Mesendoderm (in vitro differentiated cells): ENCODE data around the gene SORD.

Experiments used
- DNase-seq: peaks from one replicate; pipeline ENCODE4 v3.0.0; 2013
- H2AK5ac ChIP-seq: 2 replicates; pipeline ENCODE4 v1.6.1; 2013; ENCODE audit warnings: low read length, inconsistent platforms
- H2BK120ac ChIP-seq: 2 replicates; pipeline ENCODE4 v1.6.1; 2013; ENCODE audit warnings: low read depth, mild to moderate bottlenecking, low read length, moderate library complexity, mixed read lengths
- H2BK15ac ChIP-seq: replicated peaks from 2 replicates; pipeline ENCODE4 v1.6.1; 2013; ENCODE audit warnings: low read depth, mild to moderate bottlenecking, moderate library complexity
- H2BK5ac ChIP-seq: 2 replicates; pipeline ENCODE4 v1.6.1; 2013; ENCODE audit warnings: low read length, inconsistent platforms
- H3K18ac ChIP-seq: 2 replicates; pipeline ENCODE4 v1.6.1; 2013; ENCODE audit warnings: mild to moderate bottlenecking, low read length, mixed read lengths
- H3K23ac ChIP-seq: one replicate; pipeline ENCODE4 v1.6.1; 2013; ENCODE audit warnings: low read length
- H3K27ac ChIP-seq: 2 replicates; pipeline ENCODE4 v1.5.1; 2013; ENCODE audit warnings: low read depth, mild to moderate bottlenecking, inconsistent platforms, low read length, moderate library complexity
- H3K27me3 ChIP-seq: 2 replicates; pipeline ENCODE4 v1.6.1; 2013; ENCODE audit warnings: low read length, control low read depth, mild to moderate bottlenecking, inconsistent platforms; ENCODE audit not compliant: insufficient read depth, poor library complexity
- H3K36me3 ChIP-seq: 2 replicates; pipeline ENCODE4 v1.6.1; 2013; ENCODE audit warnings: low read length, inconsistent platforms; ENCODE audit not compliant: control insufficient read depth, insufficient read depth
- H3K4ac ChIP-seq: one replicate; pipeline ENCODE4 v1.6.1; 2013; ENCODE audit warnings: low read depth, mild to moderate bottlenecking, low read length, moderate library complexity
- H3K4me1 ChIP-seq: 2 replicates; pipeline ENCODE4 v1.6.1; 2013; ENCODE audit warnings: low read depth, low read length, inconsistent platforms; ENCODE audit not compliant: control insufficient read depth
- H3K4me2 ChIP-seq: 2 replicates; pipeline ENCODE4 v1.6.1; 2013; ENCODE audit warnings: low read length
- H3K4me3 ChIP-seq: 2 replicates; pipeline ENCODE4 v1.5.1; 2013; ENCODE audit warnings: mild to moderate bottlenecking, low read length
- H3K56ac ChIP-seq: one replicate; pipeline ENCODE4 v1.6.1; 2013; ENCODE audit warnings: low read length
- H3K79me1 ChIP-seq: 2 replicates; pipeline ENCODE4 v1.6.1; 2013; ENCODE audit warnings: low read length, inconsistent platforms
- H3K79me2 ChIP-seq: 2 replicates; pipeline ENCODE4 v1.6.1; 2013; ENCODE audit warnings: mild to moderate bottlenecking, low read length; ENCODE audit not compliant: control insufficient read depth, insufficient read depth
- H3K9ac ChIP-seq: 2 replicates; pipeline ENCODE4 v1.6.1; 2013; ENCODE audit warnings: low read length, inconsistent platforms
- H4K5ac ChIP-seq: one replicate; pipeline ENCODE4 v1.6.1; 2013; ENCODE audit warnings: low read length
- H4K8ac ChIP-seq: one replicate; pipeline ENCODE4 v1.6.1; 2013; ENCODE audit warnings: low read depth, mild to moderate bottlenecking, control low read depth, low read length, moderate library complexity
- WGBS: extraction: QIAGEN DNeasy Blood & Tissue Kit; methylation state at CpG from one replicate; pipeline ENCODE4 v1.1.7; 2013; ENCODE audit warnings: low lambda C conversion rate, missing lambda C conversion rate; ENCODE audit not compliant: insufficient coverage; ENCODE audit errors: extremely low coverage; 5-methylcytosine and 5-hydroxymethylcytosine counted together

SORD gene

DNA sequence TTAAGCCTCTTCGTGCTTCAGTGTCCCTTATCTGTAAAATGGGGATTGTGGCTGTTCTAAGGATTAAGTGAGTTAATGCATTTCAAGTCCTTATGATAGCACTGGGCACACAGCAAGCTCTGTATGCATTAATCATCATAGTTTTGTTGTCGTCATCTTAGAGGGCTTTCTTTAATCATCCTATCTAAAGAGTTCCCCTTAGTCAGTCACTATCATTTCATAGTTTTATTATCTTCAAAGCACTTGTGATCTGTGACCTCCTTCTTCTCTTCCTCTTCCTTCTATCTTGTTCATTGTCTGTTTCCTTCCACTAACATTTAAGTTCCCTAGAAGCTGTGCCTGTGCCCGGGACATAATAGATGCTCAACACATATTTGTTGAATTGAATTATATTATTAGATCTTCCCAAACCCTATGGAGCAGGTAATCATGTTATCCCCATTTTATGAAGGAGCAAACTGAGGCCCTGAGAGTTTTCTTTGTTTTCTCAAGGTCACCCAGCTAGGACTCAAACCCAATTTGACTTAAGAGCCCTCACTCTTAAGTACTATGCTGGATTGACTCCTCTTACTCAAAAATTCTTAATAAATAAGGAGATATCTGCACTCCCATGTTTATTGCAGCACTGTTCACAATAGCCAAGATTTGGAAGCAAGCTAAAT is 66.8 kb downstream of the SORD start:
- WGBS: no CpG with 5 or more reads among the region's 3 CpGs
- H2BK5ac ChIP-seq: no peak overlapping the region
- no peak overlapping the region for H3K4me2 ChIP-seq
- no peak overlapping the region for H4K8ac ChIP-seq
- H2BK120ac ChIP-seq: no peak overlapping the region
- no peak overlapping the region for H3K4ac ChIP-seq
- H3K27ac ChIP-seq: no peak overlapping the region
- H3K4me1 ChIP-seq: no peaks in the 10 kb centered on the region
- no peak overlapping the region for H4K5ac ChIP-seq
- no peak overlapping the region for H3K56ac ChIP-seq
- H3K4me3 ChIP-seq: no peak overlapping the region
- no peaks in the 10 kb centered on the region for H3K27me3 ChIP-seq
- no peak for DNase-seq
- no peak overlapping the region for H3K23ac ChIP-seq
- H3K79me1 ChIP-seq: no peaks in the 10 kb centered on the region
- no peak overlapping the region for H3K18ac ChIP-seq
- no peak overlapping the region for H2AK5ac ChIP-seq
- H2BK15ac ChIP-seq: no peak overlapping the region
- no peaks in the 10 kb centered on the region for H3K79me2 ChIP-seq
- H3K9ac ChIP-seq: no peak overlapping the region
- H3K36me3 ChIP-seq: no peaks in the 10 kb centered on the region

DNA sequence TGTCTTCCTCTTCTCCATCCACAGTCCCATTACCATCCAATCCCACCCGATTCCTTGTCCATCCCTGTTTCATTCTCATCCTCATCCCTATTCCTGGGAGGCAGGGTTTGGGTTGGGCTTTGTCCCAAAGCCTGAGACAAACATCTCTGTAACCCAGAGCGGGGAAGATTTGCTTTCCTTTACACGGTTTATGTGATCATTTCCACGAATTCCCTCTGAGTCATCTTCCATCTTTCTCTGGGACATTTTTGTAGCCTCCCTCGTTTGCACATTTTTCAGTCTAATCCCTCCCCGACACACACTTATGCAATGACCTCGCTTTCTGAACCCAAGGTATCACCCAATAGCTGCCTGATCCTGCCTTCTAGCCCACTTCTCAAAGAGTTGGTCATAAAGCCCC is 68.2 kb downstream of the SORD start:
- Histone ChIP-seq H3K27ac (no peak overlapping the region), H3K27me3 (no peaks in the 10 kb centered on the region)

DNA sequence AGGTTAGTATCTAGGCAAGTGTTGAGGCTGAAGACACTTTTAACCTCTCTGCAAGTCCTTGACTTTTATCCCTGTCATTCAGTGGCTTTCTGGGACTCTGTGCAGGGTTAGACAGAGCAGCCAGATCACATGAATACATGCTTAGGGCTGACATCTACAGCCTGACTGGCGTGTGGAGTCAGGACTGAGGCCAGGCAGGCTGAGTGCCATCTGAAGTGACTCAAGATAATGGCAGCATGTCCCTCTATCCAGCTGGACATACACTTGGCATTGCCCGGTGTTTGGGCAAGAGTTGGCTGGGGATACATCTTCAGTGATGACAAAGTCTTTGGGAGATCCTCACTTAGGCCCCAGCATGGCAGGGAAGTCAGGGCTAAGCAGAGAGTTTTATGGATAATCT is 68.6 kb downstream of the SORD start:
- Histone ChIP-seq H3K4me2 (no peak overlapping the region), H2BK120ac (no peak overlapping the region), H3K79me1 (no peaks in the 10 kb centered on the region), H2BK5ac (no peak overlapping the region), H3K56ac (no peak overlapping the region), H3K27me3 (no peaks in the 10 kb centered on the region), H4K8ac (no peak overlapping the region), H3K18ac (no peak overlapping the region), H3K9ac (no peak overlapping the region), H3K23ac (no peak overlapping the region), H3K79me2 (no peaks in the 10 kb centered on the region), H3K27ac (no peak overlapping the region), H3K4me3 (no peak overlapping the region), H4K5ac (no peak overlapping the region), H3K4ac (no peak overlapping the region), H3K4me1 (no peaks in the 10 kb centered on the region), H2AK5ac (no peak overlapping the region), H2BK15ac (no peak overlapping the region), H3K36me3 (no peaks in the 10 kb centered on the region)
- no peak for DNase-seq
- no CpG with 5 or more reads among the region's 2 CpGs for WGBS

More for the DNA sequence above, 68.2 kb downstream of the SORD start:
- no peak overlapping the region for H3K56ac ChIP-seq
- no peaks in the 10 kb centered on the region for H3K36me3 ChIP-seq
- DNase-seq: no peak
- H4K8ac ChIP-seq: no peak overlapping the region
- H3K18ac ChIP-seq: no peak overlapping the region
- H3K4ac ChIP-seq: no peak overlapping the region
- no peaks in the 10 kb centered on the region for H3K79me1 ChIP-seq
- H2BK5ac ChIP-seq: no peak overlapping the region
- no peak overlapping the region for H3K4me2 ChIP-seq
- no peak overlapping the region for H3K23ac ChIP-seq
- no peak overlapping the region for H2BK15ac ChIP-seq
- H3K9ac ChIP-seq: no peak overlapping the region
- H4K5ac ChIP-seq: no peak overlapping the region
- no peak overlapping the region for H2AK5ac ChIP-seq
- H3K4me3 ChIP-seq: no peak overlapping the region
- no peaks in the 10 kb centered on the region for H3K79me2 ChIP-seq
- no peak overlapping the region for H2BK120ac ChIP-seq
- WGBS: no CpG with 5 or more reads among the region's 7 CpGs
- H3K4me1 ChIP-seq: no peaks in the 10 kb centered on the region

DNA sequence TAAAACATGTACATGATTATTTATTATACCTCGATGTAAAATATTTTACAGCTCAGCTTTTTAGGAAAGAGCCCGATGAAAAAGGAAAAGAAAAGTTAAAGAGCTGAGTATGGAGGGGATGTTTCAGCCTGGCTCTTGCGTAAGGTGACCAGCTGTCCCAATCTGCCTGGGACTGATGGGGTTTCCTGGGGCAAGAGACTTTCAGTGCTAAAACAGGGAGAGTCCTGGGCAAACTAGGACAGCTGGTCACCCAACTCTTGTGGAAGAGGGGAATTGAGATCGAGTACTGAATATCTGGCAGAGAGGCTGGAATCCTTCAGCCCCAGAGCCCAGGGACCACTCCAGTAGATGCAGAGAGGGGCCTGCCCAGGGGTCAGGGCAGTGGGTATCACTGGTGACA is 70.0 kb downstream of the SORD start:
- no peak for DNase-seq
- H3K4ac ChIP-seq: no peak overlapping the region
- H3K9ac ChIP-seq: no peak overlapping the region
- H2BK15ac ChIP-seq: no peak overlapping the region
- H3K4me1 ChIP-seq: no peaks in the 10 kb centered on the region
- H4K8ac ChIP-seq: no peak overlapping the region
- no CpG with 5 or more reads among the region's 4 CpGs for WGBS
- H2BK120ac ChIP-seq: no peak overlapping the region
- H3K4me3 ChIP-seq: no peak overlapping the region
- no peaks in the 10 kb centered on the region for H3K36me3 ChIP-seq
- no peaks in the 10 kb centered on the region for H3K79me1 ChIP-seq
- H2BK5ac ChIP-seq: no peak overlapping the region
- H3K23ac ChIP-seq: no peak overlapping the region
- H2AK5ac ChIP-seq: no peak overlapping the region
- H4K5ac ChIP-seq: no peak overlapping the region
- no peak overlapping the region for H3K4me2 ChIP-seq
- H3K27ac ChIP-seq: no peak overlapping the region
- no peaks in the 10 kb centered on the region for H3K27me3 ChIP-seq
- no peak overlapping the region for H3K56ac ChIP-seq
- H3K18ac ChIP-seq: no peak overlapping the region
- no peaks in the 10 kb centered on the region for H3K79me2 ChIP-seq

DNA sequence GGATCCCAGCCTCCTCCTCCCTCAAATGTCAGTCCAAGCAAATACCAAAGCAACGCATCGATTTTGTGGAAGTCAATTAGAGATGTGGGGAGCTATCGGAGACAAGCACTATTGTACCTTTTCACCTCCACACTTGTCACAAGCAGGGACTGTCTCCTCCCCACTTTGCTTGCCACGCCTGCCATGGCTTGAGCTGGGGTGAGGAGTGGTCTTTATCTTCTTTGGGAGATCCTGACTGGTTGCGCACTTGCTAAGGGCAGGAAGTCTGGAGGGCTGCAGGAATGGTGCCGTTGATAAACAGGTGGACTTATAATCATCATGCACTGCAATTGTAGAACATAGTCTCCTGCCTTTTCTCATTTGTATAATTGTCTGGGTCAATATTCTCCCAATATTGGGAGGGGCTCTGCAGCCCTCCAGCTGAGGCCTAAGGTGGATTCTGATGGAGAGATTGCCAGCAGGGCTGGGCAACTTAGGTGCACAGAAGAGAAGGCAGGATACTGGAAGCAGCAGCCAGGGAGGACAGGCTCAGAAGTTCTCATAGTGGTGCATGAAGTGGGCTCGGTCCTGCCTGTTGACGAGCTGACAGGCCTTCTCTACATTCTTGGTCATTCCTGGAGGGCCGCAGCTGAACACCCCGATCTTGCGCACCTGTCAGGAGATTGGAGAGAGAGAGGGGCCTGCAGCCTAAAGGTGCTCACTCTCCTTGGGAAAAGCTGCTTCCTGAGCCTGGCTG is 70.8 kb downstream of the SORD start:
- H3K36me3 ChIP-seq: no peaks in the 10 kb centered on the region
- no peak overlapping the region for H3K9ac ChIP-seq
- H3K4me2 ChIP-seq: no peak overlapping the region
- H3K27me3 ChIP-seq: no peaks in the 10 kb centered on the region
- no peak overlapping the region for H3K4me3 ChIP-seq
- no peaks in the 10 kb centered on the region for H3K79me2 ChIP-seq
- no peak overlapping the region for H2BK5ac ChIP-seq
- no peak overlapping the region for H3K56ac ChIP-seq
- H3K18ac ChIP-seq: no peak overlapping the region
- H2BK15ac ChIP-seq: no peak overlapping the region
- H3K79me1 ChIP-seq: no peaks in the 10 kb centered on the region
- no peak overlapping the region for H3K27ac ChIP-seq
- no peak for DNase-seq
- H2BK120ac ChIP-seq: no peak overlapping the region
- H3K4me1 ChIP-seq: no peaks in the 10 kb centered on the region
- H4K5ac ChIP-seq: no peak overlapping the region
- H3K4ac ChIP-seq: no peak overlapping the region
- H3K23ac ChIP-seq: no peak overlapping the region
- H4K8ac ChIP-seq: no peak overlapping the region
- WGBS: no CpG with 5 or more reads among the region's 11 CpGs
- H2AK5ac ChIP-seq: no peak overlapping the region

DNA sequence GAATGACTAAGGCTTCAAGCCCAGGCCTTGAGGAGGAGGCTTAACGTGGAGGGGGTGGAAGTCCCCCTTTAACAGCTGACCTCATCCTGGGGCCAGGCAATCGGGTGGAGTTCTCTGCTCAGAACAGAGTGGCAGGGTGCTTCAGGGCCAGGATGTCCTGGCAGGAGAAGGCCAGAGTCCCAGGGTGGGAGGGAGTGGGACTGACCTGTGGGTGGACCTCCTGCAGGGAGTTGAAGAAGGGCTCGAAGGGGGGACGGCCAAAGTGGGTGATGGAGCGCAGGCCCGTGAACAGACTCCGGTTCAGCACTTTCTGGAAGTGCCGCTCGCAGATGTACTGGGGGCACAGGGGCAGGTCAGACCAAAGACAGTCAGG is 71.3 kb downstream of the SORD start:
- Histone ChIP-seq H3K27me3 (no peaks in the 10 kb centered on the region), H2BK15ac (no peak overlapping the region), H3K79me2 (no peaks in the 10 kb centered on the region)

More for the DNA sequence above, 71.3 kb downstream of the SORD start:
- H2BK120ac ChIP-seq: no peak overlapping the region
- no CpG with 5 or more reads among the region's 9 CpGs for WGBS
- H3K56ac ChIP-seq: no peak overlapping the region
- H3K36me3 ChIP-seq: no peaks in the 10 kb centered on the region
- no peak overlapping the region for H3K4ac ChIP-seq
- H3K79me1 ChIP-seq: no peaks in the 10 kb centered on the region
- no peak overlapping the region for H3K4me3 ChIP-seq
- H3K23ac ChIP-seq: no peak overlapping the region
- no peak overlapping the region for H3K27ac ChIP-seq
- H4K5ac ChIP-seq: no peak overlapping the region
- H3K18ac ChIP-seq: no peak overlapping the region
- H4K8ac ChIP-seq: no peak overlapping the region
- H2AK5ac ChIP-seq: no peak overlapping the region
- no peak overlapping the region for H3K4me2 ChIP-seq
- H3K9ac ChIP-seq: no peak overlapping the region
- DNase-seq: no peak
- H3K4me1 ChIP-seq: no peaks in the 10 kb centered on the region
- no peak overlapping the region for H2BK5ac ChIP-seq
